MCF 10A (cell line): Measurements from ENCODE around the gene IL21R. TPM values are rescaled to one million over a fixed set of nuclear protein-coding genes. Genes with fewer than 3 reads are reported as not detected.

ENCODE experiments used
- BruUV-seq: library from RNA; stranded (reverse); fragments of 400-500 nt; replicated peaks from 2 replicates; lab custom pipeline; 2021; lab: Mats Ljungman, UMichigan
- CTCF ChIA-PET: fragments of 300-600 bp; sonication (Branson Sonifier 250); formaldehyde crosslinking; extraction: SDS; loops from one replicate; lab custom pipeline; 2021; ENCODE audit warnings: antibody characterized with exemption, inconsistent platforms; lab: Yijun Ruan, JAX
- POLR2A ChIA-PET: fragments of 300-600, 350-650 bp; sonication (Branson Sonifier 250); formaldehyde crosslinking; extraction: SDS; loops from one replicate; lab custom pipeline; 2020; ENCODE audit warnings: antibody characterized with exemption, inconsistent platforms; lab: Yijun Ruan, JAX
- DNase-seq: peaks from one replicate; pipeline ENCODE4 v3.0.0-alpha.2; 2018; ENCODE audit not compliant: unreplicated experiment
- H3K27ac Mint-ChIP-seq: one replicate; pipeline ENCODE4 v1.8.0; 2022; ENCODE audit warnings: mild to moderate bottlenecking, low read depth, mixed read lengths; ENCODE audit not compliant: unreplicated experiment
- H3K27me3 Mint-ChIP-seq: one replicate; pipeline ENCODE4 v1.8.0; 2022; ENCODE audit warnings: mixed read lengths; ENCODE audit not compliant: insufficient read depth, unreplicated experiment
- H3K36me3 Mint-ChIP-seq: one replicate; pipeline ENCODE4 v1.8.0; 2022; ENCODE audit warnings: mild to moderate bottlenecking, moderate library complexity, mixed read lengths; ENCODE audit not compliant: insufficient read depth, unreplicated experiment
- H3K4me1 Mint-ChIP-seq: one replicate; pipeline ENCODE4 v1.8.0; 2022; ENCODE audit warnings: mixed read lengths; ENCODE audit not compliant: insufficient read depth, unreplicated experiment
- H3K4me3 Mint-ChIP-seq: one replicate; pipeline ENCODE4 v1.8.0; 2022; ENCODE audit warnings: mild to moderate bottlenecking, moderate library complexity, mixed read lengths; ENCODE audit not compliant: unreplicated experiment
- H3K9me3 Mint-ChIP-seq: one replicate; pipeline ENCODE4 v1.8.0; 2022; ENCODE audit warnings: mixed read lengths; ENCODE audit not compliant: unreplicated experiment
- intact Hi-C: fragments of 100-400 bp; cut with micrococcal nuclease; formaldehyde crosslinking; loops from 2 replicates; pipeline ENCODE4 v1.14.1; 2022
- total RNA-seq: library from RNA; stranded (reverse); gene quantifications from 2 replicates; pipeline ENCODE4 v1.2.3, GENCODE V29; 2022
- TF ChIP-seq, protein P1 (sequence below): fragments of 200-600 bp; IDR thresholded peaks from one replicate; pipeline ENCODE4 v1.8.0; 2022; ENCODE audit warnings: antibody characterized with exemption, mild to moderate bottlenecking; ENCODE audit not compliant: unreplicated experiment

Gene IL21R
- total RNA-seq, 1 experiment from 2014 or later = 0.21 TPM

DNA sequence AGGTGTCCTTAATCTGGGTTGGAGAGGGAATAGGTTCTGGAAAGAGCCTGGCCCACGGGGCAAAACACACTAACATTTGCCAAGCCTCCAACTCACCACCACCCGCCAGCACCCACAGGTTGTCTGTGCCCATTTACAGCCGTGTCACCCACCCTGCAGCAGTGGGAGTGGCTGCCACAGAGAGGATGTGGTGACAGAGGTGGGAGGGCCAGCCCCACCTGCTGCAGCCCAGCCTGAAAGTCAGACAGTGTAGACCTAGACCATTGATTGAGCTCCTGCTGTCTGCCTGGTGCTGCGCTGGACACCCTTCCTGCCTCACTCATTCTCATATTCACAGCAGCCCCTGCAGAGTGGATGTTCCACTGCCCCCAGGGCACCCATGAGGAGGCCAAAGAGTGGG lies 44.7 kb downstream of the IL21R start:
- intact Hi-C loops = no loop called here
- DNase-seq = no peak
- CTCF ChIA-PET = interaction anchor here (0.6 to 2.3 kb wide), 3 partner anchors 12 to 212 kb away, joined by 5 to 11 read pairs (median 6); no protein-coding TSS in a partner anchor
- POLR2A ChIA-PET = no interaction called here
- Mint-ChIP-seq H3K4me3 (no peak overlapping the region), H3K27ac (no peak overlapping the region), H3K9me3 (no peaks in the 10 kb centered on the region), H3K27me3 (no peaks in the 10 kb centered on the region), H3K36me3 (no peaks in the 10 kb centered on the region), H3K4me1 (peaks cover 5% of the 10 kb centered on the region)
- no TSS peak for BruUV-seq
- TF ChIP-seq, protein P1, sequence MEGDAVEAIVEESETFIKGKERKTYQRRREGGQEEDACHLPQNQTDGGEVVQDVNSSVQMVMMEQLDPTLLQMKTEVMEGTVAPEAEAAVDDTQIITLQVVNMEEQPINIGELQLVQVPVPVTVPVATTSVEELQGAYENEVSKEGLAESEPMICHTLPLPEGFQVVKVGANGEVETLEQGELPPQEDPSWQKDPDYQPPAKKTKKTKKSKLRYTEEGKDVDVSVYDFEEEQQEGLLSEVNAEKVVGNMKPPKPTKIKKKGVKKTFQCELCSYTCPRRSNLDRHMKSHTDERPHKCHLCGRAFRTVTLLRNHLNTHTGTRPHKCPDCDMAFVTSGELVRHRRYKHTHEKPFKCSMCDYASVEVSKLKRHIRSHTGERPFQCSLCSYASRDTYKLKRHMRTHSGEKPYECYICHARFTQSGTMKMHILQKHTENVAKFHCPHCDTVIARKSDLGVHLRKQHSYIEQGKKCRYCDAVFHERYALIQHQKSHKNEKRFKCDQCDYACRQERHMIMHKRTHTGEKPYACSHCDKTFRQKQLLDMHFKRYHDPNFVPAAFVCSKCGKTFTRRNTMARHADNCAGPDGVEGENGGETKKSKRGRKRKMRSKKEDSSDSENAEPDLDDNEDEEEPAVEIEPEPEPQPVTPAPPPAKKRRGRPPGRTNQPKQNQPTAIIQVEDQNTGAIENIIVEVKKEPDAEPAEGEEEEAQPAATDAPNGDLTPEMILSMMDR = no peak

- intact Hi-C loops = no loop called here
- no peak overlapping the region for H3K27ac Mint-ChIP-seq
- ChIA-PET CTCF (interaction anchor here (2.3 kb wide), 1 partner anchor 212 kb away, joined by 11 read pairs; no protein-coding TSS in a partner anchor), POLR2A (no interaction called here)
- H3K36me3 Mint-ChIP-seq = no peaks in the 10 kb centered on the region
- H3K4me3 Mint-ChIP-seq = no peak overlapping the region
- H3K4me1 Mint-ChIP-seq = peaks cover 5% of the 10 kb centered on the region
- TF ChIP-seq, protein P1 = no peak
- DNase-seq = no peak
- no TSS peak for BruUV-seq
- peaks cover 5% of the 10 kb centered on the region for H3K27me3 Mint-ChIP-seq
- H3K9me3 Mint-ChIP-seq = no peaks in the 10 kb centered on the region
Measured at GRCh38 chr16:27447301-27447700, 45.3 kb downstream of the IL21R start.

DNA sequence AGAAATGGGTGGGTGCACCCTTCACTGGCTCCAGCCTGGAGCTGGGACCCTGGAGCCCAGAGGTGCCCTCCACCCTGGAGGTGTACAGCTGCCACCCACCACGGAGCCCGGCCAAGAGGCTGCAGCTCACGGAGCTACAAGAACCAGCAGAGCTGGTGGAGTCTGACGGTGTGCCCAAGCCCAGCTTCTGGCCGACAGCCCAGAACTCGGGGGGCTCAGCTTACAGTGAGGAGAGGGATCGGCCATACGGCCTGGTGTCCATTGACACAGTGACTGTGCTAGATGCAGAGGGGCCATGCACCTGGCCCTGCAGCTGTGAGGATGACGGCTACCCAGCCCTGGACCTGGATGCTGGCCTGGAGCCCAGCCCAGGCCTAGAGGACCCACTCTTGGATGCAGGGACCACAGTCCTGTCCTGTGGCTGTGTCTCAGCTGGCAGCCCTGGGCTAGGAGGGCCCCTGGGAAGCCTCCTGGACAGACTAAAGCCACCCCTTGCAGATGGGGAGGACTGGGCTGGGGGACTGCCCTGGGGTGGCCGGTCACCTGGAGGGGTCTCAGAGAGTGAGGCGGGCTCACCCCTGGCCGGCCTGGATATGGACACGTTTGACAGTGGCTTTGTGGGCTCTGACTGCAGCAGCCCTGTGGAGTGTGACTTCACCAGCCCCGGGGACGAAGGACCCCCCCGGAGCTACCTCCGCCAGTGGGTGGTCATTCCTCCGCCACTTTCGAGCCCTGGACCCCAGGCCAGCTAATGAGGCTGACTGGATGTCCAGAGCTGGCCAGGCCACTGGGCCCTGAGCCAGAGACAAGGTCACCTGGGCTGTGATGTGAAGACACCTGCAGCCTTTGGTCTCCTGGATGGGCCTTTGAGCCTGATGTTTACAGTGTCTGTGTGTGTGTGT lies 46.8 kb downstream of the IL21R start:
- POLR2A ChIA-PET = interaction anchor here (0.7 kb wide), 1 partner anchor 1865 kb away, joined by 3 read pairs; no protein-coding TSS in a partner anchor
- Mint-ChIP-seq H3K9me3 (no peaks in the 10 kb centered on the region), H3K27ac (no peak overlapping the region), H3K4me1 (peaks cover 5% of the 10 kb centered on the region), H3K36me3 (no peaks in the 10 kb centered on the region), H3K27me3 (peaks cover 8% of the 10 kb centered on the region), H3K4me3 (no peak overlapping the region)
- intact Hi-C loops = no loop called here
- DNase-seq = no peak
- TF ChIP-seq, protein P1 = no peak
- CTCF ChIA-PET = interaction anchor here (0.6 to 1.6 kb wide), 3 partner anchors 210 to 297 kb away, joined by 3 to 7 read pairs (median 4); no protein-coding TSS in a partner anchor
- BruUV-seq = no TSS peak

DNA sequence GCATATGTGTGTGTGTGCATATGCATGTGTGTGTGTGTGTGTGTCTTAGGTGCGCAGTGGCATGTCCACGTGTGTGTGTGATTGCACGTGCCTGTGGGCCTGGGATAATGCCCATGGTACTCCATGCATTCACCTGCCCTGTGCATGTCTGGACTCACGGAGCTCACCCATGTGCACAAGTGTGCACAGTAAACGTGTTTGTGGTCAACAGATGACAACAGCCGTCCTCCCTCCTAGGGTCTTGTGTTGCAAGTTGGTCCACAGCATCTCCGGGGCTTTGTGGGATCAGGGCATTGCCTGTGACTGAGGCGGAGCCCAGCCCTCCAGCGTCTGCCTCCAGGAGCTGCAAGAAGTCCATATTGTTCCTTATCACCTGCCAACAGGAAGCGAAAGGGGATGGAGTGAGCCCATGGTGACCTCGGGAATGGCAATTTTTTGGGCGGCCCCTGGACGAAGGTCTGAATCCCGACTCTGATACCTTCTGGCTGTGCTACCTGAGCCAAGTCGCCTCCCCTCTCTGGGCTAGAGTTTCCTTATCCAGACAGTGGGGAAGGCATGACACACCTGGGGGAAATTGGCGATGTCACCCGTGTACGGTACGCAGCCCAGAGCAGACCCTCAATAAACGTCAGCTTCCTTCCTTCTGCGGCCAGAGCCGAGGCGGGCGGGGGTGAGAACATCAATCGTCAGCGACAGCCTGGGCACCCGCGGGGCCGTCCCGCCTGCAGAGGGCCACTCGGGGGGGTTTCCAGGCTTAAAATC lies 47.6 kb downstream of the IL21R start:
- intact Hi-C loops = no loop called here
- H3K9me3 Mint-ChIP-seq = no peaks in the 10 kb centered on the region
- no peaks in the 10 kb centered on the region for H3K36me3 Mint-ChIP-seq
- peaks cover 5% of the 10 kb centered on the region for H3K4me1 Mint-ChIP-seq
- peaks cover 8% of the 10 kb centered on the region for H3K27me3 Mint-ChIP-seq
- no peak overlapping the region for H3K4me3 Mint-ChIP-seq
- ChIA-PET POLR2A (interaction anchor here (0.9 kb wide), 1 partner anchor 11 kb away, joined by 3 read pairs; no protein-coding TSS in a partner anchor), CTCF (interaction anchor here (0.6 to 1.9 kb wide), 3 partner anchors 82 to 451 kb away, joined by 3 to 8 read pairs (median 7); no protein-coding TSS in a partner anchor)
- TF ChIP-seq, protein P1 = no peak
- no peak overlapping the region for H3K27ac Mint-ChIP-seq
- no peak for DNase-seq
- BruUV-seq = no TSS peak
